ENCODE measurements around the gene R3HDM4. TPM values are rescaled to one million over a fixed set of nuclear protein-coding genes. Genes with fewer than 3 reads are reported as not detected.
"Not testable (repeated sequence)": the region's sequence is repeated elsewhere in the genome, so short reads cannot be mapped to it uniquely, and the experiment has no call there.

The R3HDM4 gene
- total RNA-seq, 4 donors from 2014 or later, result 23.7 to 44.9 (median 32.9) TPM

GRCh38 chr19:958967-959855, 46.2 kb upstream of the R3HDM4 start:
- TF ChIP-seq POLR2AphosphoS5 (IDR thresholded peaks at IDR 0.05) (no peak), CTCF (IDR thresholded peaks at IDR 0.05) (no peak), EP300 (IDR thresholded peaks at IDR 0.05) (no peak), POLR2A (IDR thresholded peaks at IDR 0.05) (no peak)
- no peak overlapping the region for H3K27ac ChIP-seq
- no peaks in the 10 kb centered on the region for H3K27me3 ChIP-seq
- 91 to 96% methylated on average over 9 to 19 of the region's 36 CpGs for WGBS, 2 donors (ENCODE audit: low coverage in 1 of 2)
- H3K36me3 ChIP-seq, result peaks cover 0 to 29% of the 10 kb centered on the region in 2 donors
- no peaks in the 10 kb centered on the region for H3K4me1 ChIP-seq
- no peak for ATAC-seq
- H3K4me3 ChIP-seq, result no peak overlapping the region
- H3K9me3 ChIP-seq, result no peaks in the 10 kb centered on the region

- not testable (repeated sequence) for H3K9me3 ChIP-seq, H3K27ac ChIP-seq, H3K4me3 ChIP-seq, ATAC-seq, H3K27me3 ChIP-seq
- Histone ChIP-seq H3K36me3 (peaks cover 0 to 26% of the 10 kb centered on the region in 2 donors), H3K4me1 (peaks cover 0 to 13% (median 8%) of the 10 kb centered on the region in 3 donors)
- WGBS, 2 donors (ENCODE audit: low coverage in 1 of 2), result 80 to 94% methylated on average over 1 to 5 of the region's 9 CpGs
Measured at GRCh38 chr19:957578-957977, 44.6 kb upstream of the R3HDM4 start.

GRCh38 chr19:956766-957440, 43.9 kb upstream of the R3HDM4 start:
- Histone ChIP-seq H3K27me3 (no peaks in the 10 kb centered on the region), H3K4me1 (peaks cover 0 to 15% (median 9%) of the 10 kb centered on the region in 3 donors), H3K27ac (no peak overlapping the region), H3K36me3 (peaks cover 0 to 26% of the 10 kb centered on the region in 2 donors), H3K4me3 (no peak overlapping the region), H3K9me3 (no peaks in the 10 kb centered on the region)
- no peak for ATAC-seq
- TF ChIP-seq POLR2AphosphoS5 (IDR thresholded peaks at IDR 0.05) (no peak), EP300 (IDR thresholded peaks at IDR 0.05) (no peak), CTCF (IDR thresholded peaks at IDR 0.05) (no peak), POLR2A (IDR thresholded peaks at IDR 0.05) (no peak)
- WGBS, 2 donors (ENCODE audit: low coverage in 1 of 2), result 36% methylated on average over 4 of the region's 27 CpGs; no CpG with 5 or more reads in 1 of the 2 donors

DNA sequence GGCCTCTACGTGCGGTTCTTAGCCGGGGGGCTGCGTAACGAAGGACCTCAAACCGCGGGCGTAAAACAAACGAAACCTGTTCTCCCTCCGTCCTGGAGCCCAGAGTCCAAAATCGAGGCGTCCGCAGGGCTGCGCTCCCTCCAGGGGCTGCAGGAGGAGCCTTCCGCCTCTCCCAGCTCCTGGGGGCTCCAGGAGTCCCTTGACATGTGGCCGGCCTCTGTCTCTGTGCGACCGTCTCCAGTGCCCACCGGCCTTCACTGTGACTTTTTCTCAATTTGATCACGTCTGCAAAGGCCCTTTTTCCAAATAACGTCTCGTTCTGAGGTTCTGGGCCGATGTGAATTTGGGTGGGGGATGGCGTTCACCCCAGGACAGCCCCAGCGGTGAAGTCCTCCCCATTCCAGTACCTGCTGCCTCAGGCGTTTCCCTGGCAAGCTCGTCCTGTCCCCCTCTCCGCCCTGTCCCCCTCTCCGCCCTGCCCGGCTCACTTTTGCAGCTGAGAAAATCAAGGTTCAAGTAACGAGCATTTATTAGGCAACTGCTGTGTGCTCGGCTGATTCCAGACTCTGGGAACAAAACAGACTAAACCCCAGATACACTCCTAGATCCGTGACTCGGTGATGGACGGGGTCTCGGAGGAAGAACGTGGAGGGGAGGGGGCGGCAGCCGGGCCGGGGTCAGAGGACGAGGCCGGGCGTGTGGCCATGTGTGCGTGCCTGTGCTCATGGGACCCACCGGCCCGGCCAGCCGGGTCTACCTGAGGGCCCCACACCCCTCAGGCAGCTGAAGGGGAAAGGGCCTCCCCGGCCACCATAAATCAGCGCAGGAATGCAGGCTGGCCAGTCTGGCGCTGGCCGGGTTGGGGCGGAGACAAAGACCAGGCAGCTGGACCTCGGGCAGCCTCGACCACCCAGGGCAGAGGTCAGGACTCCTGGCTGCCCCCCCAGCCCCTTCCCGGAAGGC, 43.1 kb upstream of the R3HDM4 start:
- no peak overlapping the region for H3K27ac ChIP-seq
- 18 to 87% methylated on average over 2 to 21 of the region's 55 CpGs for WGBS, 2 donors (ENCODE audit: low coverage in 1 of 2)
- peaks cover 0 to 23% of the 10 kb centered on the region in 2 donors for H3K36me3 ChIP-seq
- no peak for TF ChIP-seq POLR2AphosphoS5 (IDR thresholded peaks at IDR 0.05)
- no peak for TF ChIP-seq POLR2A (IDR thresholded peaks at IDR 0.05)
- no peak for TF ChIP-seq CTCF (IDR thresholded peaks at IDR 0.05)
- no peak for TF ChIP-seq EP300 (IDR thresholded peaks at IDR 0.05)
- H3K27me3 ChIP-seq, result no peaks in the 10 kb centered on the region
- peaks cover 0 to 15% (median 9%) of the 10 kb centered on the region in 3 donors for H3K4me1 ChIP-seq
- no peak for ATAC-seq
- no peaks in the 10 kb centered on the region for H3K9me3 ChIP-seq
- H3K4me3 ChIP-seq, result no peak overlapping the region

Data from gastroesophageal sphincter (tissue), 4 donors.